GM20000 (cell line): Measurements from ENCODE around the gene HTR1A.

Experiments used
- DNase-seq: peaks from one replicate; pipeline ENCODE4 v3.0.0; 2012; ENCODE audit warnings: low spot score
- CTCF ChIP-seq: IDR thresholded peaks from 2 replicates; pipeline ENCODE4 v1.5.1; 2012; ENCODE audit warnings: mild to moderate bottlenecking, control low read depth; ENCODE audit errors: extremely low read depth, missing control alignments

The HTR1A gene

DNA sequence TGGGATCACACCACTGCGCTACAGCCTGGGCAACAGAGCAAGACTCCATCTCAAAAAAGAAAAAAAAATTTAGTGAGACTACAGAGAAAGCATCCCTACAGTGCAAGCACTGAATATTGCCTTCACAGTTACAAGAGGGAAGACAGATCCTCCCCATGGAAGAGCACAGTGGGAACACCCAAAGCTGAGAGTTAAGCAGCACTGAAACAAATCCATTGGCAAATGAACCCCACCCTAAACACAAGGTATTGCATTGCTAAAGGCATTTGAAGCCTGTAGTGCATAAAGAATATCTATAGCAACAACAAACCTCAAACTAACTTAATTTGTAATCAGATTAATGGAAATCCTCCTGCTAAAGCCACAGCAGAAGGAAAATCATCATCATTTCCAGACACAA is 27.1 kb downstream of the HTR1A start:
- TF ChIP-seq CTCF: no peak
- DNase-seq: no peak

GRCh38 chr5:63931836-63932235 is 30.4 kb downstream of the HTR1A start:
- no peak for TF ChIP-seq CTCF
- DNase-seq: no peak

- DNase-seq: no peak
- no peak for TF ChIP-seq CTCF
Observed at GRCh38 chr5:63928451-63928850, 33.8 kb downstream of the HTR1A start.

GRCh38 chr5:63923914-63924313 is 38.3 kb downstream of the HTR1A start:
- no peak for DNase-seq
- no peak for TF ChIP-seq CTCF

DNA sequence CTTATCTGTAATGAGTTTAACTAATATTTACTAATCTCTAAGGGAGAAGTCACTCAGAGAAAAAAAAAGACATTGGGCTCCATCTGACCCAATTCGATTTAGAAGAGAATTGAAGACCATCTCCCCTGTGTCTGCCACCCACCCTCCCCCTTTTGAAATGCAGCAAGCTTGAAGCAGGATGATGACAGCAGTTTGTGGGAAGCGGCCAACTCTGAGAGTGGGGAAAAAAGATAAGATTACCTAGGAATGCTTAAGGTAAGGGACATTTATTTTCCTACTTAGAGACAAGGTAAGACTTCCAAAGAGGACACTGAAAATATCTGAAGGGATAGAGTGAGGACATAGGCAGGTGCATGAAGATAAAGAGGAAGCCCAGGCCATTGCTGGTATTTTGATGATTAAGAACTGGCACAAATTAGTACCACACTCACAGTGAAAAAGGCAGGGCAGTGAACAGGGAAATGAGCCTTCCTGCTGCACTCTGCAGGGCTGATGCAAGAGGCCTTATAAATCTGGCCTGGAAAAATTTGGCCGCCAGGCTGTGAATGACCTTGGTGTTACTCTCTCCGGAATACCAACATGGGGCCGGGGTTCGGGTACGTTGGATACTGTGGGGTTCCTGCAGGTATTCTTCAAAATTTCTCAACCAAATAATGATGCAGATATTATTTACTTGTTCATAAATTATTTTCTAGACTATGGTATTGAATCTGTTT is 42.3 kb downstream of the HTR1A start:
- DNase-seq: no peak
- TF ChIP-seq CTCF: no peak

DNA sequence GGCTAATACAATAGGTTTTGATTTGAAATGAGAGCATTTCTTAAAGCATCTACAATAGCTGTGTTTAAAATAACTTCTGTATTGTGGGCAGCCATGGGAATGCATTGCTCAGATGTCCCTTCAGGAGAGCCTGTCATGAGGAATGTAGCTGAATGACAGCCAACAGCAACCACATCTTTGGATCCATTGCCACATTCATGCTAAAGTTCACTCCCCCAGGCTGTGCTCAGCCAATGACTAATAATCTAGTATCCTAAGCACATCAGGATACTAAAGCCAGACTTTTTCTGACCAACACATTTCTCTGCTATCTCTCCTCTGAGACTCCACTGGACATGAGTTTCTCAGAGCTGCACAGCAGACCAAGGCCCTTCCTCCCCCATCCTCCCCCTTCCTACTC is 45.5 kb downstream of the HTR1A start:
- no peak for TF ChIP-seq CTCF
- no peak for DNase-seq

GRCh38 chr5:63911871-63912270 is 50.4 kb downstream of the HTR1A start:
- DNase-seq: no peak
- TF ChIP-seq CTCF: no peak
